ENCODE results near the gene LRIG3. TPM values are rescaled to one million over a fixed set of nuclear protein-coding genes. Genes with fewer than 3 reads are reported as not detected.
"Not testable (repeated sequence)": the region's sequence is repeated elsewhere in the genome, so short reads cannot be mapped to it uniquely, and the experiment has no call there.

LRIG3 gene
- polyA plus RNA-seq, 1 experiment: 80.1 TPM

DNA sequence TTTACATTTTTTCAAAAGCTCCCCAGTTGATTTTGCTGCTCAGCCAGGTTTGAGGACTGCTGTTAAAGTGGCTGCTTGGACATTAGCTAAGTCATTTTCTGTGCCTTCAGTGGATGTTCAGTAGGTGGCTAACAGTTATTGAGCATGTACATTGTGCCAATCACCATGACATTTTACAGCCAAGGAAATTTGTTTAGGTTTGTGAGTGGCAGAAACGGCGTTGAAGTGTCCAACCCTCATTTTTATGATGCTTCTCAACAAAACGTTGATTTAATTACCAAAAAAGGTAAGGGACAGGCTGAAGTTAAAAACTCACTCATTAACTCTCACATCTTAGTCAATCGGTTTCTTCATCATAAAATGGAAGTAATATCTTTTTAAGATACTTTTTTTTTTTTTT is 37.0 kb upstream of the LRIG3 start:
- Histone ChIP-seq H3K4me3 (ENCODE audit: low read depth, low read length) (no peak overlapping the region), H3K9me3 (ENCODE audit: control insufficient read depth, insufficient read depth, low read length) (no peaks in the 10 kb centered on the region), H3K27me3 (ENCODE audit: control insufficient read depth, insufficient read depth, low read length) (no peaks in the 10 kb centered on the region), H3K27ac (ENCODE audit: low read depth, low read length) (no peak overlapping the region)
- POLR2A ChIA-PET: no interaction called here
- DNase-seq (ENCODE audit: low read depth, low spot score): no peak
- TF ChIP-seq, protein P1, sequence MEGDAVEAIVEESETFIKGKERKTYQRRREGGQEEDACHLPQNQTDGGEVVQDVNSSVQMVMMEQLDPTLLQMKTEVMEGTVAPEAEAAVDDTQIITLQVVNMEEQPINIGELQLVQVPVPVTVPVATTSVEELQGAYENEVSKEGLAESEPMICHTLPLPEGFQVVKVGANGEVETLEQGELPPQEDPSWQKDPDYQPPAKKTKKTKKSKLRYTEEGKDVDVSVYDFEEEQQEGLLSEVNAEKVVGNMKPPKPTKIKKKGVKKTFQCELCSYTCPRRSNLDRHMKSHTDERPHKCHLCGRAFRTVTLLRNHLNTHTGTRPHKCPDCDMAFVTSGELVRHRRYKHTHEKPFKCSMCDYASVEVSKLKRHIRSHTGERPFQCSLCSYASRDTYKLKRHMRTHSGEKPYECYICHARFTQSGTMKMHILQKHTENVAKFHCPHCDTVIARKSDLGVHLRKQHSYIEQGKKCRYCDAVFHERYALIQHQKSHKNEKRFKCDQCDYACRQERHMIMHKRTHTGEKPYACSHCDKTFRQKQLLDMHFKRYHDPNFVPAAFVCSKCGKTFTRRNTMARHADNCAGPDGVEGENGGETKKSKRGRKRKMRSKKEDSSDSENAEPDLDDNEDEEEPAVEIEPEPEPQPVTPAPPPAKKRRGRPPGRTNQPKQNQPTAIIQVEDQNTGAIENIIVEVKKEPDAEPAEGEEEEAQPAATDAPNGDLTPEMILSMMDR (IDR thresholded peaks at IDR 0.05; ENCODE audit: low read depth, low read length): no peak
- CTCF ChIA-PET: interaction anchor here (0.8 kb wide), 1 partner anchor 149 kb away, joined by 6 read pairs; no protein-coding TSS in a partner anchor

DNA sequence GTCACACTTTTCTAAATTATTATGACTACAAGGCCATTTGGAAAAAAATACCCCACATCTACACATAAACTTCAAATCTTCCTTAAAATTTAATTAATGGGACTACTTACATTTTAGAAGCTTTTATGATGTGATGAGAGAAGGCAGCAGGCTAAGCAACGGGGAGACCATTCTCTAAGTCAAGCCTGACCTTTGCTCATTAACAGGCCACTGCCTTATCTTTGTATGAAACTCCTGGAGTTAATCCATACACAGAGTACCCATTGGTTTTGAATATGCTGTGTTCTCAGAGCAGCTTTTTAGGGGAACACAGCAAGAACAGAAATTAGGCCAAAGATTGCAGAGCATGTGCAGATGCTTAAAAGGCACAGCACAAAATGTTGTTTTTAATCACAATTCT is 35.5 kb upstream of the LRIG3 start:
- no peak for DNase-seq (ENCODE audit: low read depth, low spot score)
- Histone ChIP-seq H3K4me3 (ENCODE audit: low read depth, low read length) (no peak overlapping the region), H3K27me3 (ENCODE audit: control insufficient read depth, insufficient read depth, low read length) (no peaks in the 10 kb centered on the region), H3K27ac (ENCODE audit: low read depth, low read length) (no peak overlapping the region), H3K9me3 (ENCODE audit: control insufficient read depth, insufficient read depth, low read length) (no peaks in the 10 kb centered on the region)
- ChIA-PET POLR2A (no interaction called here), CTCF (no interaction called here)
- TF ChIP-seq, protein P1 (IDR thresholded peaks at IDR 0.05; ENCODE audit: low read depth, low read length): no peak

DNA sequence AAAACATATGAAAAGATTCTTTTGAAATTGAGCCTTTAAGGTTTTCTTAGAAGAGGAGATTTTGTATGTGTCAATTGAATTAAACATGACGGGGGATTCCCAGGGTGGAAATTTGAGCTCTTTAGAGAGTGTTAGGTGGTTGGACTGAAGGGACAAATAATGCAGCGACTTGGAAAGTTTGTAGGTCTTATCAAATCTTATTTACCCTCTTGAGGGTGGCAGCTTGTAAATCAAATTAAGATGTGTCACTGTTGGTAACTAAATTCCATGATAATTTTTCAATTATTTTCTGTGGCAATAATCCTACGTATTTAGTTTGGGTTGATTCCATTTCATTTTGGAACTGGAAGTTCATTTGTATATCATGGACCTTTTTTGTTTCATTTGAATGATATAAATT is 33.7 kb upstream of the LRIG3 start:
- ChIA-PET POLR2A (no interaction called here), CTCF (no interaction called here)
- TF ChIP-seq, protein P1 (IDR thresholded peaks at IDR 0.05; ENCODE audit: low read depth, low read length): no peak
- no peak overlapping the region for H3K27ac ChIP-seq (ENCODE audit: low read depth, low read length)
- H3K9me3 ChIP-seq (ENCODE audit: control insufficient read depth, insufficient read depth, low read length): no peaks in the 10 kb centered on the region; the same call in 1 of the 2 replicates
- no peak overlapping the region for H3K4me3 ChIP-seq (ENCODE audit: low read depth, low read length)
- DNase-seq (ENCODE audit: low read depth, low spot score): no peak
- no peaks in the 10 kb centered on the region for H3K27me3 ChIP-seq (ENCODE audit: control insufficient read depth, insufficient read depth, low read length)

DNA sequence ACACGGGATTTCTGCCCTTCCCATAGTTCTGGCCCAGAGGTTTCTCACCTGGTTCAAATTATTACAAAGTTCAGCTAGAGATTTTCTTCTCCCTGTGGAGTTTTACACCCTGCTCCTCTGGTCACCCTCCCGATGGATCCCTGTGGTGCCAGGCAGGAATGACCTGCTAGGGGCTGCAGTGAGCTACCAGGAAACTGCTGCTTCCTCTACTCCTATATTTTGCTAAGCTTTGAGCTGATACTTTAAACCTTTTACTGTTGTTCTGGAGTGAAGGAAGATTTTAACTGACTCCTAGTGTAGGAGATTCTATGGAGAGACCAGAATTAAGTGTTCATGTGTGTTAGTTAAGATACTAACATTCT is 30.4 kb upstream of the LRIG3 start:
- Histone ChIP-seq H3K4me3 (ENCODE audit: low read depth, low read length) (no peak overlapping the region), H3K27ac (ENCODE audit: low read depth, low read length) (no peak overlapping the region), H3K9me3 (ENCODE audit: control insufficient read depth, insufficient read depth, low read length) (no peaks in the 10 kb centered on the region; the same call in 1 of the 2 replicates), H3K27me3 (ENCODE audit: control insufficient read depth, insufficient read depth, low read length) (no peaks in the 10 kb centered on the region)
- ChIA-PET CTCF (no interaction called here), POLR2A (no interaction called here)
- TF ChIP-seq, protein P1 (IDR thresholded peaks at IDR 0.05; ENCODE audit: low read depth, low read length): no peak
- DNase-seq (ENCODE audit: low read depth, low spot score): no peak

DNA sequence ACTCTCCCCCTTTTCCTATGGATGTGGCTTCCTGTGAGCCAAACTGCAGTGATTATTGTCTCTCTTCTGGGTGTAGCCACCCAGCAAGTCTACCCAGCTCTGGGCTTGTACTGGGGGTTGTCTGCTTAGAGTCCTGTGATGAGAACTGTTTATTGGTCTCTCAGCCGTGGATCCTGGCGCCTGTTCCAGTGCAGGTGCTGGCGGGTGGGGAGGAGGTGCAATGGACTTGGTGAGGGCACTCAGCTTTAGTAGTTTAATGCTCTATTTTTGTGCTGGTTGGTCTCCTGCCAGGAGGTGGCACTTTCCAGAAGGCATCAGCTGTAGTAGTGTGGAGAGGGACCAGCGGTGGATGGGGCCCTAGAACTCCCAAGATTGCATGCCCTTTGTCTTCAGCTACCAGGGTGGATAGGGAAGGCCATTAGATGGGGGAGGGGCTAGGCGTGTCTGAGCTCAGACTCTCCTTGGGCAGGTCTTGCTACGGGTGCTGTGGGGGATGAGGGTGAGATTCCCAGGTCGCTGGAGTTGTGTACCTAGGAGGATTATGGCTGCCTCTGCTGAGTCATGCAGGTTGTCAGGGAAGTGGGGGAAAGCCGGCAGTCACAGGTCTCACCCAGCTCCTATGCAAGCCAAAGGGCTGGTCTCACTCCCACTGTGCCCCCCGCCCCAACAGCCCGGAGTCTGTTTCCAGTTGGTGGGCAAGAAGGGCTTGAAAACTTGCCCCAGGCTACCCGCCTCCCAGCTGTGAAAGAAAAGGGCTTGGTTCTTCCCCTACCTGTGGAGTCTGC is 29.8 kb upstream of the LRIG3 start:
- DNase-seq (ENCODE audit: low read depth, low spot score); H3K4me3 ChIP-seq (ENCODE audit: low read depth, low read length); H3K27me3 ChIP-seq (ENCODE audit: control insufficient read depth, insufficient read depth, low read length); H3K9me3 ChIP-seq (ENCODE audit: control insufficient read depth, insufficient read depth, low read length); H3K27ac ChIP-seq (ENCODE audit: low read depth, low read length); POLR2A ChIA-PET; CTCF ChIA-PET: not testable (repeated sequence)

All from AG04450 (cell line).